WI38 (cell line): Measurements from ENCODE around the gene TTYH3.
A peak's percentile ranks its signal among the peaks of the same experiment; 100 is the strongest.

ENCODE experiments used
- H3K4me3 ChIP-seq: 2 replicates; pipeline ENCODE4 v1.5.1; 2011; ENCODE audit warnings: low read depth, mild to moderate bottlenecking, control low read depth, low read length
- TF ChIP-seq, protein P1 (sequence below): IDR thresholded peaks from 2 replicates; pipeline ENCODE4 v1.5.1; 2012; ENCODE audit warnings: low read depth, mild to moderate bottlenecking, control low read depth, low read length

TTYH3 gene

GRCh38 chr7:2627258-2628129, 4.3 kb upstream of the TTYH3 start:
- H3K4me3 ChIP-seq, result no peak overlapping the region
- TF ChIP-seq, protein P1, sequence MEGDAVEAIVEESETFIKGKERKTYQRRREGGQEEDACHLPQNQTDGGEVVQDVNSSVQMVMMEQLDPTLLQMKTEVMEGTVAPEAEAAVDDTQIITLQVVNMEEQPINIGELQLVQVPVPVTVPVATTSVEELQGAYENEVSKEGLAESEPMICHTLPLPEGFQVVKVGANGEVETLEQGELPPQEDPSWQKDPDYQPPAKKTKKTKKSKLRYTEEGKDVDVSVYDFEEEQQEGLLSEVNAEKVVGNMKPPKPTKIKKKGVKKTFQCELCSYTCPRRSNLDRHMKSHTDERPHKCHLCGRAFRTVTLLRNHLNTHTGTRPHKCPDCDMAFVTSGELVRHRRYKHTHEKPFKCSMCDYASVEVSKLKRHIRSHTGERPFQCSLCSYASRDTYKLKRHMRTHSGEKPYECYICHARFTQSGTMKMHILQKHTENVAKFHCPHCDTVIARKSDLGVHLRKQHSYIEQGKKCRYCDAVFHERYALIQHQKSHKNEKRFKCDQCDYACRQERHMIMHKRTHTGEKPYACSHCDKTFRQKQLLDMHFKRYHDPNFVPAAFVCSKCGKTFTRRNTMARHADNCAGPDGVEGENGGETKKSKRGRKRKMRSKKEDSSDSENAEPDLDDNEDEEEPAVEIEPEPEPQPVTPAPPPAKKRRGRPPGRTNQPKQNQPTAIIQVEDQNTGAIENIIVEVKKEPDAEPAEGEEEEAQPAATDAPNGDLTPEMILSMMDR, result no peak

GRCh38 chr7:2628130-2628482, 3.7 kb upstream of the TTYH3 start:
- H3K4me3 ChIP-seq, result no peak overlapping the region
- TF ChIP-seq, protein P1, result no peak

- TF ChIP-seq, protein P1, result no peak
- H3K4me3 ChIP-seq, result no peak overlapping the region
Measured at GRCh38 chr7:2628891-2629290, 2.9 kb upstream of the TTYH3 start.

DNA sequence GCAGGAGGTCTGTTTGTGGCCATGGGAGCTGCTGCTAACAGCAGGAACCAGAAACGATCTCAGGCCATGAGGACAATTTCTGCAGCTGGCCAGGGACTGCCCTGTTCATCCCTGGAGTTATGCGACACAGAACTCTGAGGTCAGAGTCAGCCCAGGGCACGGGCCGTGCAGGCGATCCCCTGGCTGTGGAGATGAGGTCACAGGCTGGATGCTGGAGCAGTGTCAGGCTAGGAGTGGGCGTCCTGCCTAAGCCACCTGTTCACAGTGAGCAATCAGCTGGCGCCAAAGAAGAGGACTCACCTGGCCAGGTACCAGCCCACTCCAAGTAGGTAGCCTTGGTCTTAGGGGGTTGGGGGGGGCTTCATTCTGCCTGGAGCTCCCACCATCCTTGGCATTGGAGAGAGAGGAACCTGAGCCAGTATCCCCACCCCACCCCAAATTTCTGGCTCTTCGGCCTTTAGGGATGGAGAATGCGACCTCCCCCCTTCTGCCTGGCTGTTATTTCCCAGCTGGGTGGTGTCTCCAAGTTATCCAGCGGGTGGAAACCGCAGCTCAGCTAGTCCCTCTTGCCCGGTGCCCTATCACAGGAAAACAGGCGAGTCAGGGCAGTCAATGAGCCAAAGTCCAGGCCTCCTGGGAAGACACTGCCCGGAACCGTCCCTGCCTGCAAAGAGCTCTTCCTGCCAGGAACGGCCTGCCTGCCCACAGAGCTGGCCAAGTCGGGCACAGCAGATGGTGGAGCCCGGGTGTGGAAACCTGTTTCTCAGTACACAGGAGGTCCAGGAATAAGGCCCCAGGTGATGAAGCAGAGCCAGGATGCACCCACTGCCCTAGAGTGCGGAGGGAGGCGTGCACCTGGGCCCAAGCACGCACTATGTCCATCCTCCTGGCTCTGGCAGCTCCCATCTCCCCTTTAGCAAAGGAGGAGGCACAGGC, 1.8 kb upstream of the TTYH3 start:
- TF ChIP-seq, protein P1, result no peak
- no peak overlapping the region for H3K4me3 ChIP-seq

DNA sequence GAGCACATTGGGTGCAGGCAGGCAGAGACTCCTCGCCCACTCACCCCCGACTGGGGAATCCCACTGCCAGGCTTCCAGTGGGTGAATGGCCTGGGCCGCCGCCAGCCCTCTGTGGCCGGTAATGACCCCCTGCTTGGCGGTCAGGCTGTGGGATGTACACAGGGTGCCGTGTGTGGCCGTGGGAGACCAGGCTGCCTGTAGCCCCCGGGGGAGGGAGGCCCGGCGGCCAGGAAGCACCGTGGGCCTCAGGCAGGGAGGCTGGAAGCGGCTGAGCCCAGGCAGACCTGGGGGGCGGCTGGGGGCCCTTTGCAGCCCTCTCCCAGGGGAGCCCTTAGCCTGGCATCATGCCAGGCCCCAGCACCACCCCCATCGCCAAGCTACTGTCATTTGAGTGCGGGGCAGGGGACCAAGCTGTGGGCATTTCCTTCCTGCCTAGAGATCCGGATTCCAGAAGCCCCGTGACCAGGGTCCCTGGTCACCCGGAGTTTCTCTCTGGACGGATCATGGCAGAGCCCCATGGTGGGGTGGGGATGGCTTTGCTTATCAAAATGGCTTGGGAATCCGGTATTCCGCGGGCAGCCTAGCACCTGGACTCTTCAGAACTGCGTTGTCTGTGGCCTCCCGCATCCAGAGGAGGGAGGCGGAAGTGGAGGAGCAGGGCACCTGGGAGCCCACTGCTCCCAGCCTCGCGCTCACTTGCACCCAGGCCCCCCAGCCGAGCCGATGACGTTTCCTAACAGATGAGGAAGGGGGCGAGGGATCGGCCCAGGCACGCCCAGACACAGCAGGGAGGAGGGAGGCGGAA, 1.1 kb downstream of the TTYH3 start:
- TF ChIP-seq, protein P1, result no peak
- H3K4me3 ChIP-seq, result peak overlapping the region; percentile 95

GRCh38 chr7:2633538-2634266, 1.9 kb downstream of the TTYH3 start:
- TF ChIP-seq, protein P1, result no peak
- H3K4me3 ChIP-seq, result peak overlapping the region; percentile 95
